WTC11 (cell line): Measurements from ENCODE around the gene NTN1. TPM values are rescaled to one million over a fixed set of nuclear protein-coding genes. Genes with fewer than 3 reads are reported as not detected.

Source experiments
- ATAC-seq: fragments of 200-7000 bp; cut with Tn5 transposase; 2 replicates; pipeline ENCODE4 v1.10.0; 2021; ENCODE audit warnings: mild to moderate bottlenecking, moderate library complexity
- CTCF ChIA-PET: fragments of 300-600 bp; sonication (Branson Sonifier 250); formaldehyde crosslinking; loops from one replicate; lab custom pipeline; 2021; ENCODE audit warnings: antibody characterized with exemption; lab: Charles Lee
- POLR2A ChIA-PET: fragments of 350-600 bp; sonication (Branson Sonifier 250); formaldehyde crosslinking; loops from one replicate; lab custom pipeline; 2021; ENCODE audit warnings: antibody characterized with exemption; lab: Charles Lee
- DNase-seq: peaks from one replicate; pipeline ENCODE4 v3.0.0; 2021; ENCODE audit warnings: low spot score
- H3K27ac Mint-ChIP-seq: 2 replicates; pipeline ENCODE4 v1.8.0; 2021; ENCODE audit warnings: mixed read lengths
- H3K27me3 Mint-ChIP-seq: 2 replicates; pipeline ENCODE4 v1.8.0; 2021; ENCODE audit warnings: low read depth, mild to moderate bottlenecking, moderate library complexity, mixed read lengths
- H3K36me3 Mint-ChIP-seq: 2 replicates; pipeline ENCODE4 v1.8.0; 2021; ENCODE audit warnings: mixed read lengths
- H3K4me1 Mint-ChIP-seq: 2 replicates; pipeline ENCODE4 v1.8.0; 2022; ENCODE audit warnings: mixed read lengths
- H3K4me3 Mint-ChIP-seq: 2 replicates; pipeline ENCODE4 v1.8.0; 2021; ENCODE audit warnings: mild to moderate bottlenecking, moderate library complexity, mixed read lengths
- H3K9me3 Mint-ChIP-seq: 2 replicates; pipeline ENCODE4 v1.8.0; 2021; ENCODE audit warnings: mixed read lengths
- CREB1 ChIP-seq: sonication (generic); formaldehyde crosslinking; IDR thresholded peaks from 2 replicates; pipeline ENCODE4 v1.8.0; 2023; ENCODE audit warnings: mild to moderate bottlenecking, missing genetic modification reagents
- EMX1 ChIP-seq: fragments of 250-450 bp; sonication (Bioruptor Pico); IDR thresholded peaks from 2 replicates; pipeline ENCODE4 v1.8.0; 2021; ENCODE audit warnings: mild to moderate bottlenecking
- JUN ChIP-seq: sonication (generic); formaldehyde crosslinking; IDR thresholded peaks from 2 replicates; pipeline ENCODE4 v1.8.0; 2023; ENCODE audit warnings: mild to moderate bottlenecking, missing genetic modification reagents
- OVOL2 ChIP-seq: fragments of 250-450 bp; sonication (Bioruptor Pico); IDR thresholded peaks from 2 replicates; pipeline ENCODE4 v1.9.0; 2021; ENCODE audit warnings: mild to moderate bottlenecking, borderline replicate concordance
- SMAD3 ChIP-seq: sonication (generic); formaldehyde crosslinking; IDR thresholded peaks from 2 replicates; pipeline ENCODE4 v1.8.0; 2022; ENCODE audit warnings: missing genetic modification reagents, mild to moderate bottlenecking, borderline replicate concordance
- TCF7 ChIP-seq: sonication (generic); formaldehyde crosslinking; IDR thresholded peaks from 2 replicates; pipeline ENCODE4 v1.8.0; 2022; ENCODE audit warnings: mild to moderate bottlenecking, low read depth, missing genetic modification reagents, moderate library complexity
- ZNF121 ChIP-seq: sonication (generic); formaldehyde crosslinking; IDR thresholded peaks from 2 replicates; pipeline ENCODE4 v1.8.0; 2023; ENCODE audit warnings: missing genetic modification reagents
- ZNF416 ChIP-seq: fragments of 250-450 bp; sonication (Bioruptor Pico); IDR thresholded peaks from 2 replicates; pipeline ENCODE4 v1.9.0; 2021; ENCODE audit warnings: mild to moderate bottlenecking, inconsistent platforms
- total RNA-seq: library from RNA; stranded (reverse); gene quantifications from 3 replicates; pipeline ENCODE4 v1.2.3, GENCODE V29; 2021
- TF ChIP-seq, protein P1 (sequence below): sonication (generic); formaldehyde crosslinking; IDR thresholded peaks from 2 replicates; pipeline ENCODE4 v1.8.0; 2022; ENCODE audit warnings: missing genetic modification reagents
- TF ChIP-seq, protein P2 (sequence below): sonication (generic); formaldehyde crosslinking; IDR thresholded peaks from 2 replicates; pipeline ENCODE4 v1.8.0; 2022; ENCODE audit warnings: mild to moderate bottlenecking, missing genetic modification reagents
- TF ChIP-seq, protein P3 (sequence below): fragments of 250-450 bp; sonication (Bioruptor Pico); IDR thresholded peaks from 2 replicates; pipeline ENCODE4 v1.8.0; 2021; ENCODE audit warnings: mild to moderate bottlenecking
- TF ChIP-seq, protein P4 (sequence below): sonication (generic); formaldehyde crosslinking; IDR thresholded peaks from 2 replicates; pipeline ENCODE4 v1.8.0; 2023; ENCODE audit warnings: missing genetic modification reagents, mild to moderate bottlenecking, borderline replicate concordance
- TF ChIP-seq, protein P5 (sequence below): fragments of 250-450 bp; sonication (Bioruptor Pico); IDR thresholded peaks from 2 replicates; pipeline ENCODE4 v1.9.0; 2021; ENCODE audit warnings: mild to moderate bottlenecking
- TF ChIP-seq, protein P6 (sequence below): sonication (generic); formaldehyde crosslinking; IDR thresholded peaks from 2 replicates; pipeline ENCODE4 v1.8.1; 2023; ENCODE audit warnings: mild to moderate bottlenecking, moderate library complexity, missing genetic modification reagents
- TF ChIP-seq, protein P7 (sequence below): sonication (generic); formaldehyde crosslinking; IDR thresholded peaks from 2 replicates; pipeline ENCODE4 v1.8.1; 2022; ENCODE audit warnings: mild to moderate bottlenecking, moderate library complexity, missing genetic modification reagents

NTN1 gene
- total RNA-seq, 1 experiment from 2014 or later: 5.5 TPM

DNA sequence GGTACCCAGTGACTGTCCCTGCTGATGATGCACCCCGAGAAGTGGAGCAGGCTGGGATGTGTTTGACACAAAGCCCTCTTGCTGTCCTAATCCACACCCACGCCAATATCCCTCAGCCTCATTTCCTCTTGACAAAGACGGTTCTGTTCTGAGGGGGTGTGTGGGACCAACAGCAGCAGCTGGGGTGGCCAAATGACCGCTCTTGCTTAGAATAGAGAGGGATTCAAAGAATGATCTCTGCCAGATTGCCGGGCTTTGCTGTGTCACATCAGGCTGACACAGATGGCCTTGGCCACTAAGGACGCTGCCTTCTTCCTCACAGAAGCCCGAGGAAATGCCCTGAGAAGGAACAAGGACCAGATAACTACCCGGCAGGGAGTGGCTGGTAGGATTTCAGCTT lies 250.7 kb downstream of the NTN1 start:
- no peak for ATAC-seq
- H3K27ac Mint-ChIP-seq: no peak overlapping the region
- H3K9me3 Mint-ChIP-seq: no peaks in the 10 kb centered on the region; the same call in 1 of the 2 replicates
- no peaks in the 10 kb centered on the region for H3K27me3 Mint-ChIP-seq
- CTCF ChIA-PET: interaction anchor here (0.6 to 1.5 kb wide), 6 partner anchors 21 to 250 kb away, joined by 3 to 8 read pairs (median 3); no protein-coding TSS in a partner anchor
- DNase-seq: no peak
- POLR2A ChIA-PET: no interaction called here
- TF ChIP-seq, protein P1, sequence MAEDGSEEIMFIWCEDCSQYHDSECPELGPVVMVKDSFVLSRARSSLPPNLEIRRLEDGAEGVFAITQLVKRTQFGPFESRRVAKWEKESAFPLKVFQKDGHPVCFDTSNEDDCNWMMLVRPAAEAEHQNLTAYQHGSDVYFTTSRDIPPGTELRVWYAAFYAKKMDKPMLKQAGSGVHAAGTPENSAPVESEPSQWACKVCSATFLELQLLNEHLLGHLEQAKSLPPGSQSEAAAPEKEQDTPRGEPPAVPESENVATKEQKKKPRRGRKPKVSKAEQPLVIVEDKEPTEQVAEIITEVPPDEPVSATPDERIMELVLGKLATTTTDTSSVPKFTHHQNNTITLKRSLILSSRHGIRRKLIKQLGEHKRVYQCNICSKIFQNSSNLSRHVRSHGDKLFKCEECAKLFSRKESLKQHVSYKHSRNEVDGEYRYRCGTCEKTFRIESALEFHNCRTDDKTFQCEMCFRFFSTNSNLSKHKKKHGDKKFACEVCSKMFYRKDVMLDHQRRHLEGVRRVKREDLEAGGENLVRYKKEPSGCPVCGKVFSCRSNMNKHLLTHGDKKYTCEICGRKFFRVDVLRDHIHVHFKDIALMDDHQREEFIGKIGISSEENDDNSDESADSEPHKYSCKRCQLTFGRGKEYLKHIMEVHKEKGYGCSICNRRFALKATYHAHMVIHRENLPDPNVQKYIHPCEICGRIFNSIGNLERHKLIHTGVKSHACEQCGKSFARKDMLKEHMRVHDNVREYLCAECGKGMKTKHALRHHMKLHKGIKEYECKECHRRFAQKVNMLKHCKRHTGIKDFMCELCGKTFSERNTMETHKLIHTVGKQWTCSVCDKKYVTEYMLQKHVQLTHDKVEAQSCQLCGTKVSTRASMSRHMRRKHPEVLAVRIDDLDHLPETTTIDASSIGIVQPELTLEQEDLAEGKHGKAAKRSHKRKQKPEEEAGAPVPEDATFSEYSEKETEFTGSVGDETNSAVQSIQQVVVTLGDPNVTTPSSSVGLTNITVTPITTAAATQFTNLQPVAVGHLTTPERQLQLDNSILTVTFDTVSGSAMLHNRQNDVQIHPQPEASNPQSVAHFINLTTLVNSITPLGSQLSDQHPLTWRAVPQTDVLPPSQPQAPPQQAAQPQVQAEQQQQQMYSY (CRISPR knock-in tag): no peak
- TF ChIP-seq ZNF121 (CRISPR knock-in tag): no peak
- TF ChIP-seq TCF7 (CRISPR knock-in tag): no peak
- TF ChIP-seq OVOL2 (CRISPR knock-in tag): no peak
- no peak for TF ChIP-seq JUN
- H3K4me3 Mint-ChIP-seq: no peak overlapping the region
- peaks cover 7% of the 10 kb centered on the region for H3K4me1 Mint-ChIP-seq
- H3K36me3 Mint-ChIP-seq: no peaks in the 10 kb centered on the region

DNA sequence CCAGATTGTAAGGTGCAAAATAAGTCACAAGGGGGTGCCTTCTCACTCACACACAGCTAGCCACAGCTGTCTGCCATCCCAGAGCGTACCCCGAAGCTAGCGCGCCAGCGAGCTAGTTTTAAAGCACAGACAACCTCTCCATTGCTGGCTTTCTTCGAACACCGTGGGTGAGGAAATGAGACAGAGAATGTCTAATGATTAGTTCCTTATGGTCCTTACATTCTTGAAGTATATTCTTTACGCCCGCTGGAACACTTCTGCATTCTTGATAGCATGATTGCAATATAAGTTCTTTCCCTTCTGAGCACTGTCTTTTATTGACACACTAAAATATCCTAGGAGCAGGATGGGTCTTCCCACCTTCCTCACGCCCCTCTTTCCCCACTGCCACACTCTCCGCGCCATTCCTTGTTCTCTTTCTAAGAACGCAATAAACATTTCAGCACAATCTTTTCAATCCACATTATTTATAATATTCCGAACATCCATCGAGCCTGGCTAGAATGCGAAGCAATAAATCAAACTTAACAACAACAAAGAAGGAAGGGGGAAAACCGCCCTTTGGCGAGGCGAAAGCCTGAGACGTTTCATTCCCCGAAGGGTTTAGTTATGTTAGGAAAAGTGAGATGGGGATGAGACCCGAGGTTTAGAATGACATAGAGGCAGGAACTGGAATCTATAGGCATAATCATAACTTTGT lies 251.3 kb downstream of the NTN1 start:
- CTCF ChIA-PET: interaction anchor here (0.6 to 1.5 kb wide), 8 partner anchors 19 to 275 kb away, joined by 3 to 8 read pairs (median 4); no protein-coding TSS in a partner anchor
- H3K36me3 Mint-ChIP-seq: no peaks in the 10 kb centered on the region
- H3K9me3 Mint-ChIP-seq: no peaks in the 10 kb centered on the region; the same call in 1 of the 2 replicates
- TF ChIP-seq, protein P2, sequence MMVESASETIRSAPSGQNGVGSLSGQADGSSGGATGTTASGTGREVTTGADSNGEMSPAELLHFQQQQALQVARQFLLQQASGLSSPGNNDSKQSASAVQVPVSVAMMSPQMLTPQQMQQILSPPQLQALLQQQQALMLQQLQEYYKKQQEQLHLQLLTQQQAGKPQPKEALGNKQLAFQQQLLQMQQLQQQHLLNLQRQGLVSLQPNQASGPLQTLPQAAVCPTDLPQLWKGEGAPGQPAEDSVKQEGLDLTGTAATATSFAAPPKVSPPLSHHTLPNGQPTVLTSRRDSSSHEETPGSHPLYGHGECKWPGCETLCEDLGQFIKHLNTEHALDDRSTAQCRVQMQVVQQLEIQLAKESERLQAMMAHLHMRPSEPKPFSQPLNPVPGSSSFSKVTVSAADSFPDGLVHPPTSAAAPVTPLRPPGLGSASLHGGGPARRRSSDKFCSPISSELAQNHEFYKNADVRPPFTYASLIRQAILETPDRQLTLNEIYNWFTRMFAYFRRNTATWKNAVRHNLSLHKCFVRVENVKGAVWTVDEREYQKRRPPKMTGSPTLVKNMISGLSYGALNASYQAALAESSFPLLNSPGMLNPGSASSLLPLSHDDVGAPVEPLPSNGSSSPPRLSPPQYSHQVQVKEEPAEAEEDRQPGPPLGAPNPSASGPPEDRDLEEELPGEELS (CRISPR knock-in tag): no peak
- TF ChIP-seq, protein P3, sequence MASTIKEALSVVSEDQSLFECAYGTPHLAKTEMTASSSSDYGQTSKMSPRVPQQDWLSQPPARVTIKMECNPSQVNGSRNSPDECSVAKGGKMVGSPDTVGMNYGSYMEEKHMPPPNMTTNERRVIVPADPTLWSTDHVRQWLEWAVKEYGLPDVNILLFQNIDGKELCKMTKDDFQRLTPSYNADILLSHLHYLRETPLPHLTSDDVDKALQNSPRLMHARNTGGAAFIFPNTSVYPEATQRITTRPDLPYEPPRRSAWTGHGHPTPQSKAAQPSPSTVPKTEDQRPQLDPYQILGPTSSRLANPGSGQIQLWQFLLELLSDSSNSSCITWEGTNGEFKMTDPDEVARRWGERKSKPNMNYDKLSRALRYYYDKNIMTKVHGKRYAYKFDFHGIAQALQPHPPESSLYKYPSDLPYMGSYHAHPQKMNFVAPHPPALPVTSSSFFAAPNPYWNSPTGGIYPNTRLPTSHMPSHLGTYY: no peak
- TF ChIP-seq SMAD3 (CRISPR knock-in tag): no peak
- TF ChIP-seq, protein P4, sequence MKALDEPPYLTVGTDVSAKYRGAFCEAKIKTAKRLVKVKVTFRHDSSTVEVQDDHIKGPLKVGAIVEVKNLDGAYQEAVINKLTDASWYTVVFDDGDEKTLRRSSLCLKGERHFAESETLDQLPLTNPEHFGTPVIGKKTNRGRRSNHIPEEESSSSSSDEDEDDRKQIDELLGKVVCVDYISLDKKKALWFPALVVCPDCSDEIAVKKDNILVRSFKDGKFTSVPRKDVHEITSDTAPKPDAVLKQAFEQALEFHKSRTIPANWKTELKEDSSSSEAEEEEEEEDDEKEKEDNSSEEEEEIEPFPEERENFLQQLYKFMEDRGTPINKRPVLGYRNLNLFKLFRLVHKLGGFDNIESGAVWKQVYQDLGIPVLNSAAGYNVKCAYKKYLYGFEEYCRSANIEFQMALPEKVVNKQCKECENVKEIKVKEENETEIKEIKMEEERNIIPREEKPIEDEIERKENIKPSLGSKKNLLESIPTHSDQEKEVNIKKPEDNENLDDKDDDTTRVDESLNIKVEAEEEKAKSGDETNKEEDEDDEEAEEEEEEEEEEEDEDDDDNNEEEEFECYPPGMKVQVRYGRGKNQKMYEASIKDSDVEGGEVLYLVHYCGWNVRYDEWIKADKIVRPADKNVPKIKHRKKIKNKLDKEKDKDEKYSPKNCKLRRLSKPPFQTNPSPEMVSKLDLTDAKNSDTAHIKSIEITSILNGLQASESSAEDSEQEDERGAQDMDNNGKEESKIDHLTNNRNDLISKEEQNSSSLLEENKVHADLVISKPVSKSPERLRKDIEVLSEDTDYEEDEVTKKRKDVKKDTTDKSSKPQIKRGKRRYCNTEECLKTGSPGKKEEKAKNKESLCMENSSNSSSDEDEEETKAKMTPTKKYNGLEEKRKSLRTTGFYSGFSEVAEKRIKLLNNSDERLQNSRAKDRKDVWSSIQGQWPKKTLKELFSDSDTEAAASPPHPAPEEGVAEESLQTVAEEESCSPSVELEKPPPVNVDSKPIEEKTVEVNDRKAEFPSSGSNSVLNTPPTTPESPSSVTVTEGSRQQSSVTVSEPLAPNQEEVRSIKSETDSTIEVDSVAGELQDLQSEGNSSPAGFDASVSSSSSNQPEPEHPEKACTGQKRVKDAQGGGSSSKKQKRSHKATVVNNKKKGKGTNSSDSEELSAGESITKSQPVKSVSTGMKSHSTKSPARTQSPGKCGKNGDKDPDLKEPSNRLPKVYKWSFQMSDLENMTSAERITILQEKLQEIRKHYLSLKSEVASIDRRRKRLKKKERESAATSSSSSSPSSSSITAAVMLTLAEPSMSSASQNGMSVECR (CRISPR knock-in tag): no peak
- TF ChIP-seq EMX1: no peak
- TF ChIP-seq, protein P5, sequence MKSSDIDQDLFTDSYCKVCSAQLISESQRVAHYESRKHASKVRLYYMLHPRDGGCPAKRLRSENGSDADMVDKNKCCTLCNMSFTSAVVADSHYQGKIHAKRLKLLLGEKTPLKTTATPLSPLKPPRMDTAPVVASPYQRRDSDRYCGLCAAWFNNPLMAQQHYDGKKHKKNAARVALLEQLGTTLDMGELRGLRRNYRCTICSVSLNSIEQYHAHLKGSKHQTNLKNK: no peak
- TF ChIP-seq CREB1: no peak
- TF ChIP-seq ZNF416: no peak
- TF ChIP-seq, protein P6, sequence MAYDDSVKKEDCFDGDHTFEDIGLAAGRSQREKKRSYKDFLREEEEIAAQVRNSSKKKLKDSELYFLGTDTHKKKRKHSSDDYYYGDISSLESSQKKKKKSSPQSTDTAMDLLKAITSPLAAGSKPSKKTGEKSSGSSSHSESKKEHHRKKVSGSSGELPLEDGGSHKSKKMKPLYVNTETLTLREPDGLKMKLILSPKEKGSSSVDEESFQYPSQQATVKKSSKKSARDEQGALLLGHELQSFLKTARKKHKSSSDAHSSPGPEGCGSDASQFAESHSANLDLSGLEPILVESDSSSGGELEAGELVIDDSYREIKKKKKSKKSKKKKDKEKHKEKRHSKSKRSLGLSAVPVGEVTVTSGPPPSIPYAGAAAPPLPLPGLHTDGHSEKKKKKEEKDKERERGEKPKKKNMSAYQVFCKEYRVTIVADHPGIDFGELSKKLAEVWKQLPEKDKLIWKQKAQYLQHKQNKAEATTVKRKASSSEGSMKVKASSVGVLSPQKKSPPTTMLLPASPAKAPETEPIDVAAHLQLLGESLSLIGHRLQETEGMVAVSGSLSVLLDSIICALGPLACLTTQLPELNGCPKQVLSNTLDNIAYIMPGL: no peak
- TF ChIP-seq, protein P7, sequence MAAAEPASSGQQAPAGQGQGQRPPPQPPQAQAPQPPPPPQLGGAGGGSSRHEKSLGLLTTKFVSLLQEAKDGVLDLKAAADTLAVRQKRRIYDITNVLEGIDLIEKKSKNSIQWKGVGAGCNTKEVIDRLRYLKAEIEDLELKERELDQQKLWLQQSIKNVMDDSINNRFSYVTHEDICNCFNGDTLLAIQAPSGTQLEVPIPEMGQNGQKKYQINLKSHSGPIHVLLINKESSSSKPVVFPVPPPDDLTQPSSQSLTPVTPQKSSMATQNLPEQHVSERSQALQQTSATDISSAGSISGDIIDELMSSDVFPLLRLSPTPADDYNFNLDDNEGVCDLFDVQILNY (CRISPR knock-in tag): no peak
- H3K4me1 Mint-ChIP-seq: peaks cover 7% of the 10 kb centered on the region
- DNase-seq: no peak
- H3K27me3 Mint-ChIP-seq: no peaks in the 10 kb centered on the region
- no peak for ATAC-seq
- no peak overlapping the region; the same call in 1 of the 2 replicates for H3K27ac Mint-ChIP-seq
- POLR2A ChIA-PET: no interaction called here
- H3K4me3 Mint-ChIP-seq: no peak overlapping the region
